NCI-H2196 treated with DMSO at 0.1 percent for 48 hours (cell line): Measurements from ENCODE around the gene STEAP1B.
"Not testable (repeated sequence)": the region's sequence is repeated elsewhere in the genome, so short reads cannot be mapped to it uniquely, and the experiment has no call there.

Source experiments
- DNase-seq: peaks from one replicate; lab custom pipeline; 2025; ENCODE audit not compliant: unreplicated experiment; lab: John Stamatoyannopoulos, UW

STEAP1B gene

GRCh38 chr7:22460363-22460988 lies 39.5 kb downstream of the STEAP1B start:
- no peak for DNase-seq

DNA sequence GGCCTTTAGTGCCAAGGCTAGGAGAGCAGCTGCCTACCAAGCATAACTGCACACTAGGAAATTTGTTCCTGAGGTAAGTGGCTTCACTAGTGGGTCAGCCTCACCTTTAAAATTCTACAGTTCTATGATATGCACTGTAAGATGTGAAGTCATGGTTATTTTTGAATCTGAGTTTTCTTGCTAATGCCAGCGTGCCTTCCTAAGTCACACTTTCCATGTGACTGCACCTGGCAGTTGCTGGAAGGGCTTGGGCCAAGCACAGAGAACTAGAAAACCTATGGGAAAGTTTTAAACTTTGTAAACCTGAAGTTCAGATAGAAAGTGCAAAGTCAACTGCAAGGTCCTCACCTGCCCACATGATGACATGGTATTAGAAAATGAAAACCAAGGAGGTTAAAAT lies 42.5 kb downstream of the STEAP1B start:
- DNase-seq: no peak

GRCh38 chr7:22454446-22454845 lies 45.5 kb downstream of the STEAP1B start:
- DNase-seq: no peak

- no peak for DNase-seq
These were observed 46.9 kb downstream of the STEAP1B start for GRCh38 chr7:22452960-22453558.

DNA sequence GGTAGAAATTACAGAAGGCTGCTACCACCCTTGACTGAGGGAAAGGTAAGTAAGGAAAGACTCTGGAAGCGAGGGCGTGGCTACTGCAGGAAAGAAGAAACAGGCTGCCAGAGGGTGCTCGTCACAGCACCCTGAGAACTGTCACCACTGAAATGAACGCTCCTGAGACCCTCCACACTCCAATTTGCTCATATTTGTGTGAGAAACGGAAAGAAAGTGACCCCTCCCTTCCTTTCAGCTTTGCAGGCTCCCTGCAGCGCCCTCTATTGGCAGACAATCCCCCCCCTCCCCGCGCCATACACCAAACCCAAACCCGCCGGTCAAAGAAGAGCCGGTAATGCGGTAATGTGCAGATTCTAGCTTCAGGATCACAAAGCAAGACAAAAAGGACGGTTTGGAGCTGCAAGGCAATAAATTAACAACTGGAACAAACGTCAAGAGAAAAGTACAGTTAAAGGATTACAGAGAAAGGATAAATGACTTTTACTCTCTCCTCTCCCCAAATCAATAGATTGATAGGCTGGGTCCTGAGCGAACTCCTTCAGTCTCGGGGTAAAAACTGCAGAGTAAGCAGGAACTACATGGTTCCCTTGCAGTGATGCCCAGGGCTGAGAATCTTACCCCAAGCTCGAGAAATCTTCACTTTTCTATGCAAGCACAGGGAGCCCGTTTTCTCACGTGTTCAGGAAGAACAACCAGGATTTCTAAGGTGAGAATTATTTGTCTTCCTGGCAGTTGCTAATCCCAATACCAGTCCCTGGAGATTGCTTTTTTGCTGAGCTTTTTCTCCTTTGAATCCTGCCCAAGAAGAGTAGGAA lies 47.6 kb downstream of the STEAP1B start:
- no peak for DNase-seq

DNA sequence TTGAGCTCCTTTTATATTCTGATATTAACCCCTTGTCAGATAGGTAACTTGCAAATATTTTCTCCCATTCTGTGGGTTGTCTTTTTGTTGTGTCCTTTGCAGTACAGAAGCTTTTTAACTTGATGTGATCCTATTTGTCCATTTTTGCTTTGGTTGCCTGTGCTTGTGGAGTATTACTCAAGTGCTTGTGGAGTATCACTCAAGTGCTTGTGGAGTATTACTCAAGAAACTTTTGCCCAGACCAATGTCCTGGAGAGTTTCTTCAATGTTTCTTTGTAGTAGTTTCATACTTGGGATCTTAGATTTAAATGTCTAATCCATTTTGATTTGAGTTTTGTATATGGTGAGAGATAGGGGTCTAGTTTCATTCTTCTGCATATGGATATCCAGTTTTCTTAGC lies 50.0 kb downstream of the STEAP1B start:
- not testable (repeated sequence) for DNase-seq

DNA sequence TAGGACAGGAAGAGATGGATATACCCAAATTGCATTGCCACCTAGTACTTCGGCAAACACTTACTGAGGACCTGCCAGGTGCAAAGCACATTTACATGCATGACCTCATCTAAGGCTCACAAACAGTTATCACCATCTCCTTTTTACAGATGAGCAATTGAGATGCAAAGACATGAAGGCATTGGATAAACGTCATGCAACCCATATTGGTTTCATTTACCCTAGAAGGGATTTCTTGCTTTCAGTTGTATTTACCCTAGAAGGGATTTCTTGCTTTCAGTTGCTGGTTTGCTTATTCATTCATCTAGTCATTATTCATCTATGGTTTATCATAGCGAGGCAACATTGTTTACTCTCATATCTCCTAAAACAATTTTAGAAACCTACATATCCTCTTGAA lies 52.2 kb downstream of the STEAP1B start:
- DNase-seq: peak; percentile 78

- no peak for DNase-seq
These were observed 53.0 kb downstream of the STEAP1B start for GRCh38 chr7:22447008-22447407.

GRCh38 chr7:22445853-22446252 lies 54.1 kb downstream of the STEAP1B start:
- no peak for DNase-seq

DNA sequence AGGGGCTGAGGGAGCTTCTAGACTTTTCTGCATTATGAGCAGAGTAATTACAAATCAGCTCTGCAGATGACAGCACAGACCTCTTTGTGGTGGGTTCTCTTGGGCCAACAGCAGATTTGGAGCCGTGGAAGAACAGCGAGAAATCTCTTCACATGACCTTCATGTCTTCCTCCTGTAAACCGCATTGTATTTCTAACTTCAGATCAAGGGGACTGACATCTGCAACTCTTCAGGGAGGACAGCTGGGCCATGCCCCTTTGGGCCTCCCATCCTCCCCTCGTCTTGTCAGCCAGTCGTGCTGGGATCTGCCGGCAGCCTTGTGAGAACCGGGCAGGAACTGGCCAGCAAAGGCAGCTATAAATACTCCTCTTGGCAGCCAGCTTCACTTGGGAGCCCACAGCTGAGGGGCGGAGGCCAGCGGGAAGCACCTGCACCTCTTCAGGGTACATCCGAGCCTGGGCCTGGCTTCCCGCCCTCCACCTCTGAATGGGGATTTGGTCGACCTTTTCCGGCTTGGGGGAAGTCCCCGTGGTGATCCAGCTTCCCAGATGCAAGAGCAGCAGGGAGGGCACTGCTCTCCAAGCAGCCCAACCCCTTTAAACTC lies 54.7 kb downstream of the STEAP1B start:
- peak; percentile 96 for DNase-seq

GRCh38 chr7:22444181-22444971 lies 55.6 kb downstream of the STEAP1B start:
- no peak for DNase-seq

DNA sequence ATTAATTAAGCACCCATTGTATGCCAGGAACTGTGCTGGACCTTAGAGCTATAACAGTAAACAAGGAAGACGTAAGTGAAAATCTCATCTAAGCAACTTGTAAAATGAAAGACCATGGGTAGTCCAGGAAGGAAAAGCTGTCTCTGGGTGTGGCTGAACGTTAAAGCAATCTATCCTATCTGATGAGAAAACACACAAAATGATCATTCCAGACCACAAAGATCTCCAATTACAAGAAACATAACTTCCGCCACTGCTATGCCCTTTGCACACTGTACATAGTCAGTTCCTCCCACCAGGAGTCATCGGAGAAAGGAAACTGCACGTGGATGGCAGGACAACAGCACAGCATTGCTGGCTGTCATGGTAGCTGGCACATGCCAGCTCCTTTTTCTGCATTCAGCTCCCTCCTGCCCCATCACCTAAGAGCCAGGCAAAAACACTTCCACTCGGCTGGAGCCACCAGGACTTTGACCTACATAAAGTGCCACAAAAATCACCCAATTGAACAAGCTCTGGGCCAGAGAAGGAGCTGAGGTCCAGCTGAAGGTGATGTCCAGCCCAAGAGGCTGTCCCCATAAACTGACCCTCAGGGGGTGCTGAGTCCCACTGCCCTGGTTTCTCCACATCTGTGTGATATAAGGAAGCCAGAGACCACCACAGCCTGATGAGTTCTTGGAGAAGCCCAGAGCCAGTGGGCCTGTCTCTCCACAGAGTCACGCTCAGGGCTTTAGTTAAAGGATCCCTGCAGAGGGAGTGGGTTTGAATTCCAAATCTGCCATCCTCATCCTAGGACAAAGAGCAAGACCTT lies 56.4 kb downstream of the STEAP1B start:
- DNase-seq: no peak

DNA sequence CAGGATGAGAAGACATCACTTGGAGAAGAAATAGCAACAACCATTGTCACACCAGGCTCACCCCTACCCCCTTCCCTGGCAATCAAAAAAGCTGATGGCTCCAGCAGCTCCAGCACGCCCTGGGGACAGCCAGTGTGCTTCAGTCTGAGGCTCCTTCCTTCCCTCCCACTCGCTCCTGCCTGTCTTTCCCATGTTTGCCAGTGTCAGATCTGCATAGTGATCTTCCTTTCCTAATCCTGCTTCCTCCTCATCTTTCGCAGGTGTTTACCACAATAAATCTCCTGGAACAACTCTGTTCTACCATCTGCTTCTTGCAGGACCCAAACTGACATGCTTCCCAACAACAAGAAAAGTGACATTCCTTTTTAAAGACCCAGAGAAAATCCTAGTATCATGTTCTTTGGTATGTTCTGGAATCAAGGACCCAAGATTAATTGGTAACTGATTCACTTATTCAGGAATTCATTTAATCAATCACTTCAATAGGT lies 57.1 kb downstream of the STEAP1B start:
- no peak for DNase-seq

- DNase-seq: peak; percentile 23
These were observed 57.7 kb downstream of the STEAP1B start for GRCh38 chr7:22442187-22442881.

GRCh38 chr7:22441157-22441556 lies 58.8 kb downstream of the STEAP1B start:
- DNase-seq: no peak

GRCh38 chr7:22438994-22439393 lies 61.0 kb downstream of the STEAP1B start:
- DNase-seq: no peak

- not testable (repeated sequence) for DNase-seq
These were observed 63.4 kb downstream of the STEAP1B start for GRCh38 chr7:22436552-22436951.

DNA sequence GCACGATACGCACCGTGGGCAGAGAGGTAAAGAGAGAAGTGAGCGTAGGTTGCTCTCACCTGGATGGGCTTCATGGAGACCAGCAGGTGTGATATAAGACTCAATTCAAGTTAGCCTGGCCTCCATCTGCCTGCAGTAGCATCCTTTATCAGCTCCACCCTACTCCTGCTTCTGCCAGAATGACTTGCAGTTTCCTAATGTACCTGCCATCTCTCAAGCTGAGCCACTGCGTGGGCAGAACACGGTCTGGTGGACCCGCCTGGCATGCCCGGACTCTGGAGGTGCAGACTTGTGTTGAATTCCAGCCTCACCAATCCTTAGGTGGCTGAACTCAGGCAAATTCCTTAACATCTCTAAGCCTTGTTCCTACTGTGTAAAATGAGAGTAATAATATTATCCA lies 64.3 kb downstream of the STEAP1B start:
- DNase-seq: no peak

GRCh38 chr7:22435105-22435504 lies 64.9 kb downstream of the STEAP1B start:
- DNase-seq: no peak
